GM21367 (cell line): ENCODE data around the gene PDZD2.
"Not testable (repeated sequence)": the region's sequence is repeated elsewhere in the genome, so short reads cannot be mapped to it uniquely, and the experiment has no call there.

ENCODE experiments used
- ATAC-seq: cut with Tn5 transposase; IDR thresholded peaks from one replicate; pipeline ENCODE4 v1.9.1; 2021; ENCODE audit not compliant: unreplicated experiment

The PDZD2 gene

GRCh38 chr5:31638748-31639418 is at the start of gene PDZD2:
PDZD2 (plus strand) TSS chr5:31639131.
- ATAC-seq, result peak; percentile 71

- ATAC-seq, result no peak
These were observed 45.3 kb upstream of the PDZD2 start for GRCh38 chr5:31593665-31594064.

- no peak for ATAC-seq
These were observed 42.6 kb upstream of the PDZD2 start for GRCh38 chr5:31596354-31596753.

- no peak for ATAC-seq
These were observed 40.0 kb upstream of the PDZD2 start for GRCh38 chr5:31598640-31599611.

GRCh38 chr5:31602305-31602704 is 36.6 kb upstream of the PDZD2 start:
- ATAC-seq, result not testable (repeated sequence)

GRCh38 chr5:31604240-31604639 is 34.7 kb upstream of the PDZD2 start:
- ATAC-seq, result no peak

GRCh38 chr5:31604644-31605043 is 34.3 kb upstream of the PDZD2 start:
- ATAC-seq, result no peak

GRCh38 chr5:31605920-31606319 is 33.0 kb upstream of the PDZD2 start:
- no peak for ATAC-seq

GRCh38 chr5:31607546-31607945 is 31.4 kb upstream of the PDZD2 start:
- ATAC-seq, result no peak

- no peak for ATAC-seq
These were observed 27.9 kb upstream of the PDZD2 start for GRCh38 chr5:31611002-31611401.

GRCh38 chr5:31613651-31614050 is 25.3 kb upstream of the PDZD2 start:
- no peak for ATAC-seq

- no peak for ATAC-seq
These were observed 24.5 kb upstream of the PDZD2 start for GRCh38 chr5:31614151-31615020.

GRCh38 chr5:31617867-31618266 is 21.1 kb upstream of the PDZD2 start:
- no peak for ATAC-seq

GRCh38 chr5:31620026-31620425 is 18.9 kb upstream of the PDZD2 start:
- no peak for ATAC-seq

- no peak for ATAC-seq
These were observed 15.7 kb upstream of the PDZD2 start for GRCh38 chr5:31623249-31623648.

- no peak for ATAC-seq
These were observed 13.5 kb upstream of the PDZD2 start for GRCh38 chr5:31625394-31625793.

GRCh38 chr5:31626156-31626555 is 12.8 kb upstream of the PDZD2 start:
- ATAC-seq, result no peak

GRCh38 chr5:31626604-31627234 is 12.2 kb upstream of the PDZD2 start:
- no peak for ATAC-seq

GRCh38 chr5:31630931-31631330 is 8.0 kb upstream of the PDZD2 start:
- ATAC-seq, result no peak

GRCh38 chr5:31632460-31632859 is 6.5 kb upstream of the PDZD2 start:
- no peak for ATAC-seq

- ATAC-seq, result no peak
These were observed 3.5 kb upstream of the PDZD2 start for GRCh38 chr5:31635446-31635845.
